GM13977 (cell line): ENCODE measurements around the gene RBFOX2.
A peak's percentile ranks its signal among the peaks of the same experiment; 100 is the strongest.

Source experiments
- DNase-seq: peaks from one replicate; pipeline ENCODE4 v3.0.0; 2012; ENCODE audit warnings: low spot score
- CTCF ChIP-seq: IDR thresholded peaks from 2 replicates; pipeline ENCODE4 v1.5.1; 2012; ENCODE audit warnings: mild to moderate bottlenecking, control low read depth; ENCODE audit not compliant: insufficient read depth; ENCODE audit errors: extremely low read depth, missing control alignments
- in situ Hi-C: fragments of 300-500 bp; cut with MboI; formaldehyde crosslinking; loops from one replicate; pipeline ENCODE4 v1.12.0; 2022; ENCODE audit warnings: low sequenced_read_pairs, low pct_unique_long_range_greater_than_20kb, mixed read lengths, inconsistent platforms; ENCODE audit not compliant: unreplicated experiment

RBFOX2 gene

GRCh38 chr22:35777335-35777975, 251.2 kb downstream of the RBFOX2 start:
- no peak for DNase-seq
- in situ Hi-C loops, result no loop called here
- TF ChIP-seq CTCF, result no peak

GRCh38 chr22:35775339-35775738, 253.3 kb downstream of the RBFOX2 start:
- no peak for DNase-seq
- in situ Hi-C loops, result no loop called here
- no peak for TF ChIP-seq CTCF

GRCh38 chr22:35769974-35770373, 258.6 kb downstream of the RBFOX2 start:
- no peak for DNase-seq
- in situ Hi-C loops, result no loop called here
- TF ChIP-seq CTCF, result no peak

- no peak for DNase-seq
- in situ Hi-C loops, result no loop called here
- TF ChIP-seq CTCF, result no peak
Observed at GRCh38 chr22:35766654-35767580, 261.7 kb downstream of the RBFOX2 start.

- in situ Hi-C loops, result no loop called here
- peak; percentile 3 for TF ChIP-seq CTCF
- no peak for DNase-seq
Observed at GRCh38 chr22:35761037-35761436, 267.6 kb downstream of the RBFOX2 start.

- no peak for DNase-seq
- in situ Hi-C loops, result no loop called here
- TF ChIP-seq CTCF, result no peak
Observed at GRCh38 chr22:35758394-35758793, 270.2 kb downstream of the RBFOX2 start.
